Measurements from ENCODE around the gene BRAT1.

BRAT1 gene

GRCh38 chr7:2542011-2542915 lies 13.1 kb downstream of the BRAT1 start:
- Mint-ChIP-seq H3K27ac (no peak overlapping the region), H3K4me1 (no peaks in the 10 kb centered on the region), H3K36me3 (ENCODE audit: low read depth) (peaks cover 16% of the 10 kb centered on the region), H3K4me3 (no peak overlapping the region), H3K9me3 (no peaks in the 10 kb centered on the region), H3K27me3 (ENCODE audit: low read depth) (no peaks in the 10 kb centered on the region)
- TF ChIP-seq CTCF (IDR thresholded peaks at IDR 0.05; ENCODE audit: unreplicated experiment in 3 of 3) = no peak

GRCh38 chr7:2541291-2542010 lies 13.9 kb downstream of the BRAT1 start:
- Mint-ChIP-seq H3K4me3 (no peak overlapping the region), H3K27ac (no peak overlapping the region), H3K27me3 (ENCODE audit: low read depth) (no peaks in the 10 kb centered on the region), H3K9me3 (no peaks in the 10 kb centered on the region), H3K4me1 (no peaks in the 10 kb centered on the region), H3K36me3 (ENCODE audit: low read depth) (peaks cover 11% of the 10 kb centered on the region)
- TF ChIP-seq CTCF (IDR thresholded peaks at IDR 0.05; ENCODE audit: unreplicated experiment in 3 of 3) = no peak

GRCh38 chr7:2540641-2541051 lies 14.7 kb downstream of the BRAT1 start:
- Mint-ChIP-seq H3K36me3 (ENCODE audit: low read depth) (peaks cover 11% of the 10 kb centered on the region), H3K9me3 (no peaks in the 10 kb centered on the region), H3K27me3 (ENCODE audit: low read depth) (no peaks in the 10 kb centered on the region), H3K4me1 (no peaks in the 10 kb centered on the region), H3K4me3 (no peak overlapping the region), H3K27ac (no peak overlapping the region)
- TF ChIP-seq CTCF (IDR thresholded peaks at IDR 0.05; ENCODE audit: unreplicated experiment in 3 of 3) = no peak

- no peaks in the 10 kb centered on the region for H3K9me3 Mint-ChIP-seq
- no peaks in the 10 kb centered on the region for H3K4me1 Mint-ChIP-seq
- no peak overlapping the region for H3K4me3 Mint-ChIP-seq
- no peak for TF ChIP-seq CTCF (IDR thresholded peaks at IDR 0.05; ENCODE audit: unreplicated experiment in 3 of 3)
- H3K27ac Mint-ChIP-seq = no peak overlapping the region
- H3K36me3 Mint-ChIP-seq (ENCODE audit: low read depth) = peaks cover 11% of the 10 kb centered on the region
- no peaks in the 10 kb centered on the region for H3K27me3 Mint-ChIP-seq (ENCODE audit: low read depth)
Observed at GRCh38 chr7:2540133-2540532, 15.2 kb downstream of the BRAT1 start.

GRCh38 chr7:2539031-2539911 lies 16.1 kb downstream of the BRAT1 start:
- Mint-ChIP-seq H3K27me3 (ENCODE audit: low read depth) (no peaks in the 10 kb centered on the region), H3K27ac (no peak overlapping the region), H3K4me3 (no peak overlapping the region), H3K9me3 (no peaks in the 10 kb centered on the region), H3K4me1 (no peaks in the 10 kb centered on the region), H3K36me3 (ENCODE audit: low read depth) (peaks cover 7% of the 10 kb centered on the region)
- no peak for TF ChIP-seq CTCF (IDR thresholded peaks at IDR 0.05; ENCODE audit: unreplicated experiment in 3 of 3)
